ENCODE results near the gene IFIT2. TPM values are rescaled to one million over a fixed set of nuclear protein-coding genes. Genes with fewer than 3 reads are reported as not detected.

Gene IFIT2
- total and polyA plus RNA-seq, 2 donors (not counting 3 experiments of a cell fraction or from before 2014, with no cell fraction given): 0.23 to 1.4 TPM

DNA sequence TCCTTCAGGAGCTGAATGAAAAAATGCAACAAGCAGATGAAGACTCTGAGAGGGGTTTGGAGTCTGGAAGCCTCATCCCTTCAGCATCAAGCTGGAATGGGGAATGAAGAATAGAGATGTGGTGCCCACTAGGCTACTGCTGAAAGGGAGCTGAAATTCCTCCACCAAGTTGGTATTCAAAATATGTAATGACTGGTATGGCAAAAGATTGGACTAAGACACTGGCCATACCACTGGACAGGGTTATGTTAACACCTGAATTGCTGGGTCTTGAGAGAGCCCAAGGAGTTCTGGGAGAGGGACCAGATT is 5.4 kb downstream of the IFIT2 start:
- no TSS peak for BruUV-seq (replicated peaks)

GRCh38 chr10:89308266-89308665 is 6.4 kb downstream of the IFIT2 start:
- H3K9me3 ChIP-seq (replicated peaks; ENCODE audit: control insufficient read depth, insufficient read depth, low read length): no peaks in the 10 kb centered on the region
- no peak for FAIRE-seq
- peaks cover 25% of the 10 kb centered on the region in 2 experiments for H3K27me3 ChIP-seq (ENCODE audit: control insufficient read depth in 2 of 2, insufficient read depth in 2 of 2, low read length in 2 of 2)
- H3K36me3 ChIP-seq (ENCODE audit: control insufficient read depth in 2 of 2, extremely low read depth in 1 of 2, insufficient read depth in 2 of 2, low read length in 2 of 2): no peaks in the 10 kb centered on the region
- H3K4me1 ChIP-seq (ENCODE audit: control insufficient read depth, extremely low read depth, insufficient read depth, low read length): no peaks in the 10 kb centered on the region
- CTCF ChIA-PET: interaction anchor here (1.4 kb wide), 1 partner anchor 61 kb away, joined by 6 read pairs; no protein-coding TSS in a partner anchor
- H3K9ac ChIP-seq (replicated peaks; ENCODE audit: extremely low read depth, insufficient read depth, low read length): no peak overlapping the region
- no peaks in the 10 kb centered on the region for H3K79me2 ChIP-seq (ENCODE audit: control insufficient read depth, insufficient read depth, low read length)
- intact Hi-C loops (cut with micrococcal nuclease) (no loop called here), dilution Hi-C loops (cut with MboI; ENCODE audit: extremely low pct_ligation_motif_present, low sequenced_read_pairs) (no loop called here)
- DNase-seq (ENCODE audit: low read depth, low spot score): no peak
- TF ChIP-seq GATA2 (IDR thresholded peaks at IDR 0.05; ENCODE audit: insufficient read depth, insufficient read length, low read depth, low read length) (no peak), CTCF (IDR thresholded peaks at IDR 0.05; ENCODE audit: extremely low read depth in 1 of 2, insufficient read depth in 1 of 2, low read depth in 1 of 2, low read length in 2 of 2) (no peak), EZH2 (IDR thresholded peaks at IDR 0.05; ENCODE audit: borderline replicate concordance, low read depth, low read length, severe bottlenecking) (no peak), MYC (IDR thresholded peaks at IDR 0.05; ENCODE audit: low read depth, low read length) (no peak), FOS (IDR thresholded peaks at IDR 0.05; ENCODE audit: borderline replicate concordance, insufficient read depth, low read length) (no peak), POLR2A (IDR thresholded peaks at IDR 0.05; ENCODE audit: low read depth, low read length) (no peak), JUN (IDR thresholded peaks at IDR 0.05; ENCODE audit: borderline replicate concordance, insufficient read depth, insufficient read length, low read depth) (no peak), POLR2AphosphoS5 (IDR thresholded peaks at IDR 0.05; ENCODE audit: insufficient read depth, low read depth, low read length) (no peak)
- TF ChIP-seq, protein P1, sequence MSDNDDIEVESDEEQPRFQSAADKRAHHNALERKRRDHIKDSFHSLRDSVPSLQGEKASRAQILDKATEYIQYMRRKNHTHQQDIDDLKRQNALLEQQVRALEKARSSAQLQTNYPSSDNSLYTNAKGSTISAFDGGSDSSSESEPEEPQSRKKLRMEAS (IDR thresholded peaks at IDR 0.05; ENCODE audit: insufficient read depth, insufficient read length): no peak
- H4K20me1 ChIP-seq (replicated peaks; ENCODE audit: control insufficient read depth, extremely low read depth, insufficient read depth, low read length): no peaks in the 10 kb centered on the region
- BruUV-seq (replicated peaks): no TSS peak
- H2AFZ ChIP-seq (ENCODE audit: low read depth, low read length): no peak overlapping the region
- H3K4me2 ChIP-seq (ENCODE audit: insufficient read depth, low read length): no peak overlapping the region
- no peaks in the 10 kb centered on the region for H3K9me1 ChIP-seq (replicated peaks; ENCODE audit: control insufficient read depth, extremely low read depth, insufficient read depth, low read length)
- POLR2A ChIA-PET: no interaction called here
- H3K4me3 ChIP-seq (replicated peaks in 1 of 3; ENCODE audit: insufficient read depth in 1 of 3, low read depth in 1 of 3, low read length in 3 of 3): no peak overlapping the region
- no peak overlapping the region for H3K27ac ChIP-seq (ENCODE audit: insufficient read depth, low read depth, low read length)

More for the DNA sequence above, 5.4 kb downstream of the IFIT2 start:
- Histone ChIP-seq H3K4me2 (ENCODE audit: insufficient read depth, low read length) (no peak overlapping the region), H3K9me3 (replicated peaks; ENCODE audit: control insufficient read depth, insufficient read depth, low read length) (no peaks in the 10 kb centered on the region), H3K79me2 (ENCODE audit: control insufficient read depth, insufficient read depth, low read length) (no peaks in the 10 kb centered on the region), H3K27ac (ENCODE audit: insufficient read depth, low read depth, low read length) (no peak overlapping the region), H3K27me3 (ENCODE audit: control insufficient read depth in 2 of 2, insufficient read depth in 2 of 2, low read length in 2 of 2) (peaks cover 21 to 25% of the 10 kb centered on the region in 2 experiments), H4K20me1 (replicated peaks; ENCODE audit: control insufficient read depth, extremely low read depth, insufficient read depth, low read length) (no peaks in the 10 kb centered on the region), H3K9me1 (replicated peaks; ENCODE audit: control insufficient read depth, extremely low read depth, insufficient read depth, low read length) (no peaks in the 10 kb centered on the region), H3K4me3 (replicated peaks in 1 of 3; ENCODE audit: insufficient read depth in 1 of 3, low read depth in 1 of 3, low read length in 3 of 3) (no peak overlapping the region), H3K36me3 (ENCODE audit: control insufficient read depth in 2 of 2, extremely low read depth in 1 of 2, insufficient read depth in 2 of 2, low read length in 2 of 2) (no peaks in the 10 kb centered on the region), H3K4me1 (ENCODE audit: control insufficient read depth, extremely low read depth, insufficient read depth, low read length) (peaks cover 5% of the 10 kb centered on the region), H3K9ac (replicated peaks; ENCODE audit: extremely low read depth, insufficient read depth, low read length) (no peak overlapping the region), H2AFZ (ENCODE audit: low read depth, low read length) (no peak overlapping the region)
- no peak for FAIRE-seq
- POLR2A ChIA-PET: no interaction called here
- CTCF ChIA-PET: interaction anchor here (1.8 kb wide), 1 partner anchor 62 kb away, joined by 4 read pairs; no protein-coding TSS in a partner anchor
- TF ChIP-seq GATA2 (IDR thresholded peaks at IDR 0.05; ENCODE audit: insufficient read depth, insufficient read length, low read depth, low read length): no peak
- no peak for TF ChIP-seq EZH2 (IDR thresholded peaks at IDR 0.05; ENCODE audit: borderline replicate concordance, low read depth, low read length, severe bottlenecking)
- dilution Hi-C loops (cut with MboI; ENCODE audit: extremely low pct_ligation_motif_present, low sequenced_read_pairs) (no loop called here), intact Hi-C loops (cut with micrococcal nuclease) (no loop called here)
- DNase-seq (ENCODE audit: low read depth, low spot score): no peak

Measured in endothelial cell of umbilical vein (primary cell).